ENCODE measurements around the gene SLC9A9. TPM values are rescaled to one million over a fixed set of nuclear protein-coding genes. Genes with fewer than 3 reads are reported as not detected.
A peak's percentile ranks its signal among the peaks of the same experiment; 100 is the strongest.
"Not testable (repeated sequence)": the region's sequence is repeated elsewhere in the genome, so short reads cannot be mapped to it uniquely, and the experiment has no call there.

Gene SLC9A9
- total RNA-seq, 1 experiment from 2014 or later: not detected

DNA sequence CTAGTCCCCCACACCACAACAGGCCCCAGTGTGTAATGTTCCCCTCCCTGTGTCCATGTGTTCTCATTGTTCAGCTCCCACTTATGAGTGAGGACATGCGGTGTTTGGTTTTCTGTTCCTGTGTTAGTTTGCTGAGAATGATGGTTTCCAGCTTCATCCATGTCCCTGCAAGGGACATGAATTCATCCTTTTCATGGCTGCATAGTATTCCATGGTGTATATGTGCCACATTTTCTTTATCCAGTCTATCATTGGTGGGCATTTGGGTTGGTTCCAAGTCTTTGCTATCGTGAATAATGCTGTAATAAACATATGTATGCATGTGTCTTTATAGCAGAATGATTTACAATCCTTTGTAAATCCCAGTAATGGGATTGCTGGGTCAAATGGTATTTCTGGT, 152.9 kb downstream of the SLC9A9 start:
- not testable (repeated sequence) for DNase-seq (ENCODE audit: low spot score)

DNA sequence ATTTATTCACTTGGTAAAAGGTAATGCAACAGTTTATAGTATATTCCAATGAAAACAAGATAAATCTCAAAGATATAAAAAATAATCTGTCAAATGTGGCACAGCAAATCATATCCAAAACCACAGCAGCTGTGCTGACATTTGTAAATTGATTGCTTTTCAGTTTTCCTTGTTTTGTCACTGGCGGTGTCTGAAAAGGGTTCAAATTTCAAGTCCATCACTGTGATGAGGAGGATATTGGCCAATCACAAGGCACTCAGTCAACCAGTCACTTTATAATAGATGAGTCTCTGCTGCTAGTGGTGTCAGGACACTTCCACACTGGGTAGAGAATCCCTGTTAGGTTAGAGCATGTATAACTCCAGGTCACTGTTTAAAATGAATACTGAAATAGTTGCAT, 154.8 kb downstream of the SLC9A9 start:
- no peak for DNase-seq (ENCODE audit: low spot score)

DNA sequence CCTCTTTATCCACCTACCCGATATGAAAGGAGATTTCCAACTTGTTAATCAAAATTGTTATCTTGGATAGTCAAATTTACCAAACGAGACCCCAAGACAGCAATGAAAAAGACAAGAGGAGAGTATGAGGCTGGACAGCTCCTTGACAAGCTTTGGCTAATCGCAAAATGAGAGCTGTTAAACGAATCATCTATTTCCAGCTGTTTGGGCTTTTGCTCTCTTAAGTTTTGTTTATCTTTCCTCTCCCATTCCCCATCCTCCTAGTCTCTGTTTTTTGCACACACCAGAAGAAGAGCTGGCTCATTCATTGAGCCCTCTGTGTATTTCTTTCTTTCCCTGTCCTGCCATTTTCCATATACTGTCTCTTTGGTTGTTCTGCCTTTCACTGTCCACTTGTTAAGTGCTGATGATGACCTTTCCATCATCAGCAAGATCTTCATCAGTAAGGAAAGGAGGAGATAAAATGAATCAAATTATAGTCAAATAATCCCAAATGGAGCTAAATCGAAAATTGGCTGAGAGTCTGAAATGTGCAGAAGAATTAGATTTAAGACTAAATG, 161.6 kb downstream of the SLC9A9 start:
- no peak for DNase-seq (ENCODE audit: low spot score)

DNA sequence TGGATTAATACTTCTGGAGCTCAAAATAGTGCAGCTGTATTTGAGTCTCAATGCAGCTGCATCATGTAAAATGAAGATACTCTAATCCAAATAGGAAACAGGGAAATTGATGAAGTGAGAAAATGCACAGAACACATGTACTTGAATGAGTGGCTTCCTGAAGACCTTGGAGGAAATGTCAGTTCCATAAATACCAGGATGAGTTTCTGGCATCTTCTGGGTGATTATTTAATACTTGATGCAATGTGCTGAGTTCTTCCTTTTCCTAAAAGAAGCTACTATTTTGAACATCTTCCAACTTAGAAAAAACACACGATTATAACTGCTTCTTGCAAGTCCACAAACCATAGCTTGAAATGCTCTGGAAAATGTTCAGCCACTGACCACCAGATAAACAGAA, 162.8 kb downstream of the SLC9A9 start:
- DNase-seq (ENCODE audit: low spot score): no peak

GRCh38 chr3:143677430-143677829, 170.8 kb downstream of the SLC9A9 start:
- DNase-seq (ENCODE audit: low spot score): no peak

GRCh38 chr3:143676747-143677146, 171.5 kb downstream of the SLC9A9 start:
- no peak for DNase-seq (ENCODE audit: low spot score)

DNA sequence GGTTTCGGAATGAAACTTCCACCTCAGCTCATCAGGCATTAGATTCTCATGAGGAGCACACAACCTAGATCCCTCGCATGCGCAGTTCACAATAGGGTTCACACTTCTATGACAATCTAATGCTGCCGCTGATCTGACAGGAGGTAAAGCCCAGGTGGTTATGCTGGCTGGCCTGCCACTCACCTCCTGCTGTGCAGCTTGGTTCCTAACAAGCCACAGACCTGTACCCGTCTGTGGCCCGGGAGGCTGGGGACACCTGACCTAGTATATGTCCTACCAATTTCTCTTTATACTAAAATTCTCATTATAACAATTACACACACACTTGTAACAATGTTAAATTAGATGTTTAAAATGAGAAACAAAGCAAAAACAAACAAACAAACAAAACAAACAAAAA, 172.2 kb downstream of the SLC9A9 start:
- no peak for DNase-seq (ENCODE audit: low spot score)

GRCh38 chr3:143674100-143674968, 173.9 kb downstream of the SLC9A9 start:
- peak; percentile 81 for DNase-seq (ENCODE audit: low spot score)

- DNase-seq (ENCODE audit: low spot score): no peak
These were observed 175.7 kb downstream of the SLC9A9 start for GRCh38 chr3:143672396-143673165.

DNA sequence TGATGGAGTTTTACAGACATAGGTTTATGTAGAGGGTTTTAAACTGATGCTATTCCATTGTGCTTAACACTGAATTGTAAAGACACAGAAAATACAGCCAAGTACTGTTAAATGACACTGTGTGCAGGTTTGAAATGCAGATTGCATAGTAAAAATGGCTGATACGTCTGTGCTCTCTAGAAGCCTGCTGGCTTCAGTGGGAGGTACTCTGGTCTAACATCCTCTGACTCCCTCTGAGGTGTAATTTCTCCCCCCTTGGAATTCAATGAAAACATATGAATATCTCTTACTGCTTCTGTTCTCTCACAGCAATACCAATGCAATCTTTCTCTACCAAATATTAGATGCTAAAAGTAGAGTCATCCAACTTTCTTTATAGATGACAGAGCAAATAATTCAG, 176.6 kb downstream of the SLC9A9 start:
- DNase-seq (ENCODE audit: low spot score): no peak

DNA sequence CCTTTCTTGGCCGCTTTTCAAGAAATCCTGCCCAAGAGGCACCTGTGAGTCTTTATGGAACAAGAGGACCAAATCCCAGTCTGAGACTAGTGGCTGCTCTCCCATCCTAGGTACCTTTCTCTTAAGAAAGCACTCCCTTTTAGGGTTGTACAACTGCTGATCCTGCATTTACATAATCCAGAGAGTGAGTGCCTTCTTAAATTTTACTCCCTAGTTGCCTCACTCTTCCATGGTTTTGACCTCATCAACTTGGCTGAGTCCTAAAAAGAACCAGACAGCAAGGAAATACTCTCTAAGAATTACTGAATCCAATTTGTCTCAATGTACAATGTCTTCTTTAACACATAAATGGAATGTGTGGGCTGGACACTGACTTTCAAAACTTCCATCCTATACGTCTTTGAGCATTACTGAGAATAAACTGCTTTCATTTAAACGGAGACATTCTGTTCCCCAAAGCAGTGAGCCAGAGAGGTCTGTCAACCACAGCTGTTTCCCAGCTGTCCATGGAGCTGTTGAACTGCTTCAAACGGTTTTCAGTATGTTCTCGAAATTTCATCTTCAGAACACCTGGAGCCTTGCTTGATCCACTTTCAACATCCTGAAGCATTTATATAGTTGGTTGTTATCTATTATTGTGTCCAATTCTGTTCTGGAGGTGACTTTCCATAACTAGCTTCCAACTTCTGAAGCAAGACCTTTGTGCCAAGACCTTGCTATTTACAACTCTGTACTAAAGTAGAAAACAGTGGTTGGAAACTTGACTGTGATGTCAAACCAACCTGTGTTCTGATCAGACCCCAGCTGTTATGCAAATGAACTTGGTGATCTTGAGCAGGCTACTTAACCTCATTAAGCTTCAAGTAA, 179.1 kb downstream of the SLC9A9 start:
- no peak for DNase-seq (ENCODE audit: low spot score)

- no peak for DNase-seq (ENCODE audit: low spot score)
These were observed 179.9 kb downstream of the SLC9A9 start for GRCh38 chr3:143668385-143668784.

GRCh38 chr3:143661677-143662076, 186.6 kb downstream of the SLC9A9 start:
- no peak for DNase-seq (ENCODE audit: low spot score)

- DNase-seq (ENCODE audit: low spot score): no peak
These were observed 189.4 kb downstream of the SLC9A9 start for GRCh38 chr3:143658861-143659260.

DNA sequence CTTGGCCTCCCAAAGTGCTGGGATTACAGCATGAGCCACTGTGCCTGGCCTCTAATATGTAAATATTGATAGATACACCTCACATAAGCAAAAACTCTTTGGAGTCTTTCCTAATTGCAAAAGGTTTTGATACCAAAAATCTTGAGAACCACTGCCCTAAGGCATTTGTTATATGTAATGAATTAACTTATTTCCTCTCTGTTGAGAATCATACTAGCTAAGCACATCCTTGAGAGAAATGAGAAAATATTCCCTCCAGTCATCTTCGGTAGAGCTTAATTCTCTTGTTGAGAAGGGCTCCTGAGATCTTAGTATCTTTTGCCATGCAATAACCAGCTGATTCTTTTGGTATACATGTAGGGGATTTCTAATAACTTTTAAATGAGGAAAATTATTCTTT, 190.2 kb downstream of the SLC9A9 start:
- no peak for DNase-seq (ENCODE audit: low spot score)

DNA sequence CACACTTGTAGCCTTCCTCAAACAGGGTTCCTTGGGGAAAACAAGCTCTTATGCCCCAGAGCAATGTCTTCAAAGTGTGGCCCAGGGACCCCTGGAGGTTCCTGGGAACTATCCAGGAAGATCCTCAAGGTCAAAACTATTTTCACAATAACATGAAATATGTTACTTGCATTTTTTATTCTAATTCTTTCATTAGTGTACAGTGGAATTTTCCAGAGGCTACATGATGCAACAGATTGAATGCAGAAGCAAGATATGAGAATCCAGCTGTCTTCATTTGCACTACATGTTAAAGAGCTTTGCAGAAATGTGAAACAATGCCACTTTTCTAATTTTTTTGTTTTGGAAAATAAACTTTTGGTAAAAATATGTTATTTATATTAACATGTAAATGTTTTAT, 190.9 kb downstream of the SLC9A9 start:
- no peak for DNase-seq (ENCODE audit: low spot score)

- no peak for DNase-seq (ENCODE audit: low spot score)
These were observed 193.4 kb downstream of the SLC9A9 start for GRCh38 chr3:143654906-143655305.

DNA sequence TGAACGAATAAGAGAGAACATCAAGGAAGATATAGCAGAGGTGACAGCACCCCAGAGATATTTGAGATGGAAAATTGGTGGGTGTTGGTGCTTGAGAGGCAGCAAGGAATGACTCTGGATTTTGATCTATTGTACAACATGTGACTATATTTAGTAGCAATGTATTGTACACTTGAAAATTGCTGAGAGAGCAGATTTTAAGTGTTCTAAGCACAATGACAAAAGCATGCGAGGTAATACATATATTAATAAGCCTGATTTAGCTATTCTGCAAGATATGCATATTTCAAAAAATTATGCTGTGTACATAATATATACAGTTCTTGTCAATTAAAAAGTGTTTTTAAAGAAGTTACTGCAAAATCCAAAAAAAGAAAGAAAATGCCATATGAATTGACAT, 194.3 kb downstream of the SLC9A9 start:
- DNase-seq (ENCODE audit: low spot score): no peak

- no peak for DNase-seq (ENCODE audit: low spot score)
These were observed 194.8 kb downstream of the SLC9A9 start for GRCh38 chr3:143653493-143653892.

GRCh38 chr3:143652118-143652517, 196.2 kb downstream of the SLC9A9 start:
- DNase-seq (ENCODE audit: low spot score): no peak

DNA sequence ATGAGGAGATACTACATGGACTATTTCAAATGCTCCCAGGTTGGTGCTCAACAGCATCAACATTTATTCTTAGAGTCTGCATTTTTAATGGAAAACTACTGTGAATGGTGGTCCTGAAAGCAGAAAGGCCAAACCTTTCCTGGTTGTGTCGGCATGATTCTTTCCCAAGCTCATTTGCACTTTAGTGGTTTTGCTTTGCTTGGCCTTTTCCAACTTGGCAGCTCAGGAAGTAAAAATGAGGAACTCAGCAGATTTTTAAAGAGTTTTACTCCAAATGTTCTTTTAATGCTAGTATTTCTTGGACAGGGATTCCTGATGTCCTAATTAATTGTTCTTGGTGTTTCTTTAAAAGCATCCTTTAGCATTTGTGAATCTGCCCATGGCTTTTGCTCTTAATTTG, 197.4 kb downstream of the SLC9A9 start:
- DNase-seq (ENCODE audit: low spot score): no peak

- DNase-seq (ENCODE audit: low spot score): no peak
These were observed 198.1 kb downstream of the SLC9A9 start for GRCh38 chr3:143650120-143650519.
